Keratinocyte (primary cell): ENCODE results near the gene ZHX3. TPM values are rescaled to one million over a fixed set of nuclear protein-coding genes. Genes with fewer than 3 reads are reported as not detected.

Experiments
- DNase-seq: peaks from one replicate; pipeline ENCODE4 v3.0.0-alpha.2; 2011; ENCODE audit warnings: low read depth, missing footprints, low spot score
- FAIRE-seq: peaks from 2 replicates; lab custom pipeline; 2011; peaks lifted over from hg19 to GRCh38; lab: Jason Lieb, UNC
- H2AFZ ChIP-seq: 2 replicates; pipeline ENCODE4 v1.6.0; 2012; ENCODE audit warnings: low read length, control low read depth, inconsistent platforms; ENCODE audit not compliant: control insufficient read depth
- H3K27ac ChIP-seq: 2 replicates; pipeline ENCODE4 v1.5.1; 2011; ENCODE audit warnings: low read length; ENCODE audit not compliant: control insufficient read depth, insufficient read depth
- H3K27me3 ChIP-seq: 3 replicates; pipeline ENCODE4 v1.6.0; 2011; ENCODE audit warnings: low read length; ENCODE audit not compliant: control insufficient read depth, insufficient read depth; ENCODE audit errors: extremely low read depth
- H3K36me3 ChIP-seq, 2 experiments: 2 replicates in 1 of 2; 3 replicates in 1 of 2; pipeline ENCODE4 v1.5.1; 2011; ENCODE audit warnings: low read length in 2 of 2, mild to moderate bottlenecking in 1 of 2; ENCODE audit not compliant: control insufficient read depth in 2 of 2, insufficient read depth in 2 of 2; ENCODE audit errors: extremely low read depth in 1 of 2
- H3K4me1 ChIP-seq: 3 replicates; pipeline ENCODE4 v1.5.1; 2011; ENCODE audit warnings: low read length; ENCODE audit not compliant: control insufficient read depth, insufficient read depth; ENCODE audit errors: extremely low read depth
- H3K4me2 ChIP-seq: 3 replicates; pipeline ENCODE4 v1.6.0; 2011; ENCODE audit warnings: low read depth, low read length; ENCODE audit not compliant: control insufficient read depth, insufficient read depth; ENCODE audit errors: extremely low read depth
- H3K4me3 ChIP-seq, 3 experiments: fragments of 200-600 bp in 1 of 3; sonication (generic) in 1 of 3; 2 replicates in 2 of 3; 3 replicates in 1 of 3; pipeline ENCODE4 v1.5.1; 2011 to 2016; ENCODE audit warnings: low read length in 3 of 3, mild to moderate bottlenecking in 3 of 3, control low read depth in 2 of 3, inconsistent platforms in 1 of 3, low read depth in 1 of 3, mixed read lengths in 1 of 3, mixed run types in 1 of 3, moderate library complexity in 1 of 3; ENCODE audit not compliant: control insufficient read depth in 2 of 3, insufficient read depth in 2 of 3; ENCODE audit errors: extremely low read depth in 1 of 3
- H3K79me2 ChIP-seq: 2 replicates; pipeline ENCODE4 v1.6.0; 2012; ENCODE audit warnings: low read length; ENCODE audit not compliant: control insufficient read depth, insufficient read depth
- H3K9ac ChIP-seq: 3 replicates; pipeline ENCODE4 v1.6.0; 2011; ENCODE audit warnings: low read length; ENCODE audit not compliant: control insufficient read depth, insufficient read depth; ENCODE audit errors: extremely low read depth
- H3K9me1 ChIP-seq: 3 replicates; pipeline ENCODE4 v1.6.0; 2011; ENCODE audit warnings: low read length; ENCODE audit not compliant: control insufficient read depth, insufficient read depth; ENCODE audit errors: extremely low read depth
- H3K9me3 ChIP-seq: 2 replicates; pipeline ENCODE4 v1.5.1; 2012; ENCODE audit warnings: low read depth, low read length; ENCODE audit not compliant: control insufficient read depth
- H4K20me1 ChIP-seq: 3 replicates; pipeline ENCODE4 v1.6.0; 2011; ENCODE audit warnings: low read length; ENCODE audit not compliant: control insufficient read depth, insufficient read depth; ENCODE audit errors: extremely low read depth
- EZH2 ChIP-seq: IDR thresholded peaks from one replicate; pipeline ENCODE4 v1.6.1; 2012; ENCODE audit warnings: inconsistent platforms, mild to moderate bottlenecking, low read length, moderate library complexity
- dilution Hi-C: fragments of 300-500 bp; cut with MboI; formaldehyde crosslinking; loops from one replicate; pipeline ENCODE4 v1.7.0; 2020; ENCODE audit warnings: low sequenced_read_pairs; ENCODE audit not compliant: extremely low pct_ligation_motif_present
- polyA plus RNA-seq, 5 experiments: library from polyadenylated mRNA; depleted of rRNA in 3 of 5; stranded (reverse) in 3 of 5; stranded (forward) in 1 of 5; unstranded in 1 of 5; fragments of >200 nt; gene quantifications; 1 replicate in 1 of 5; 2 replicates in 3 of 5; 3 replicates in 1 of 5; pipeline versions ENCODE4 v1.2.1 to v1.2.3, GENCODE V29; 2011 to 2012; ENCODE audit warnings: missing spikeins in 2 of 5, low read depth in 1 of 5, low replicate concordance in 1 of 5
- TF ChIP-seq, protein P1 (sequence below), 3 experiments: IDR thresholded peaks in 1 of 3; conservative IDR thresholded peaks in 1 of 3; optimal IDR thresholded peaks in 1 of 3; 2 replicates in 2 of 3; 3 replicates in 1 of 3; pipeline versions ENCODE3 to v1.5.1; 2011; ENCODE audit warnings: low read length in 3 of 3, mild to moderate bottlenecking in 3 of 3, moderate library complexity in 2 of 3, control low read depth in 1 of 3, inconsistent platforms in 1 of 3; ENCODE audit not compliant: insufficient read depth in 2 of 3; ENCODE audit errors: extremely low read depth in 1 of 3

ZHX3 gene
- polyA plus RNA-seq, 1 donor (not counting 4 experiments of a cell fraction or from before 2014, with no cell fraction given): 16.5 TPM

GRCh38 chr20:41183391-41183790, 134.1 kb downstream of the ZHX3 start:
- no peak overlapping the region for H3K9ac ChIP-seq
- dilution Hi-C loops: no loop called here
- DNase-seq (no peak), FAIRE-seq (no peak)
- no peaks in the 10 kb centered on the region for H3K9me1 ChIP-seq
- no peaks in the 10 kb centered on the region for H3K9me3 ChIP-seq
- peaks cover 1 to 6% of the 10 kb centered on the region in 2 experiments for H3K36me3 ChIP-seq
- no peak overlapping the region for H3K4me3 ChIP-seq
- H3K27ac ChIP-seq: no peak overlapping the region
- H3K4me1 ChIP-seq: peaks cover 21% of the 10 kb centered on the region
- peaks cover 2% of the 10 kb centered on the region for H3K79me2 ChIP-seq
- H3K27me3 ChIP-seq: no peaks in the 10 kb centered on the region
- no peak for TF ChIP-seq EZH2
- TF ChIP-seq, protein P1, sequence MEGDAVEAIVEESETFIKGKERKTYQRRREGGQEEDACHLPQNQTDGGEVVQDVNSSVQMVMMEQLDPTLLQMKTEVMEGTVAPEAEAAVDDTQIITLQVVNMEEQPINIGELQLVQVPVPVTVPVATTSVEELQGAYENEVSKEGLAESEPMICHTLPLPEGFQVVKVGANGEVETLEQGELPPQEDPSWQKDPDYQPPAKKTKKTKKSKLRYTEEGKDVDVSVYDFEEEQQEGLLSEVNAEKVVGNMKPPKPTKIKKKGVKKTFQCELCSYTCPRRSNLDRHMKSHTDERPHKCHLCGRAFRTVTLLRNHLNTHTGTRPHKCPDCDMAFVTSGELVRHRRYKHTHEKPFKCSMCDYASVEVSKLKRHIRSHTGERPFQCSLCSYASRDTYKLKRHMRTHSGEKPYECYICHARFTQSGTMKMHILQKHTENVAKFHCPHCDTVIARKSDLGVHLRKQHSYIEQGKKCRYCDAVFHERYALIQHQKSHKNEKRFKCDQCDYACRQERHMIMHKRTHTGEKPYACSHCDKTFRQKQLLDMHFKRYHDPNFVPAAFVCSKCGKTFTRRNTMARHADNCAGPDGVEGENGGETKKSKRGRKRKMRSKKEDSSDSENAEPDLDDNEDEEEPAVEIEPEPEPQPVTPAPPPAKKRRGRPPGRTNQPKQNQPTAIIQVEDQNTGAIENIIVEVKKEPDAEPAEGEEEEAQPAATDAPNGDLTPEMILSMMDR (optimal IDR thresholded peaks at IDR 0.05 in 1 of 3, IDR thresholded peaks at IDR 0.05 in 1 of 3, conservative IDR thresholded peaks at IDR 0.05 in 1 of 3; ENCODE audit: extremely low read depth in 1 of 3, insufficient read depth in 2 of 3, low read length in 3 of 3): no peak
- H3K4me2 ChIP-seq: no peak overlapping the region
- H4K20me1 ChIP-seq: no peaks in the 10 kb centered on the region
- no peak overlapping the region for H2AFZ ChIP-seq

DNA sequence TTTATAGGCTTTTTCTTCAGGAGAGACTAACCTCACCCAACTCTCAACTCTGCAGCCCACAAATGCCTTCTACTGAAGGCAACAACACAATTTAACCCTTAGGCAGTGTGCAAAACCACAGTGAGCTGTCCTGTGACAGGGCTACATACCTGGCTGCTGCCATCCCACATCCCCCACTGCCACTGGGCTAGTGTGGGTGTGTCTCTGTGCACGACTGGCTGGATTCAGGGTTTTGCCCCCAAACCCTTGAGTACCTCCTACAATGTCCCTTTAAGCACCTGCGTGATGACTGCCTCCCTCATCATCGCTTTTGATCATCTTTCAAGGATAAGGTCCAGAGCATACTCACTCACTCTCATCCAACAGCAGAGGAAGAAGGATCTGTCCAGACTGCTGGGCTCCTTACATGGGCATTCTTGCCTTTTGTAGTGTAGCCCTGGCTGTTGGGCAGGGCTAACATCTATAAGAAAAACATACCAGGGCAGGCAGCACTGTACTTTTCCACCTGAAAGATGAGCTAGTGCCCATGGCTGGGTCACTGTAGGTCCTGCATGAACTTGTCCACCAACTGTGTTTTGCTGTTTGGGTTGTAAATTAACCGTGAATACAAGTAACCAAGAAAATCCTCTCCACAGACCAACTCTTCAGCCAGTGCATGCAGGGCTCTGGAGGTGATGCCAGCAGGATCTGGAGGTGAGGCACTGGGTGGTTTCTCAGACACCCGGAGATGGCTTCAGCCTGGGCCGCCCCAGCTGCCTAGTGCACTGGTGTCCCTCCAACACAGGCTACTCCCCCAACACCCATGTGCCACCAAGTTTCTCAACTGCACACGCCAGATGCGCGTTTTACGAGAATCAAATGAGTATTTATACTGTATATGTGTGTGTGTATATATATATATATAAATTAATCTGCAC, 135.0 kb downstream of the ZHX3 start:
- Histone ChIP-seq H3K9ac (no peak overlapping the region), H3K27me3 (no peaks in the 10 kb centered on the region), H3K9me3 (no peaks in the 10 kb centered on the region), H4K20me1 (no peaks in the 10 kb centered on the region), H3K4me2 (peak overlapping the region; percentile 22), H3K9me1 (no peaks in the 10 kb centered on the region), H3K27ac (no peak overlapping the region), H2AFZ (no peak overlapping the region), H3K79me2 (peaks cover 2% of the 10 kb centered on the region), H3K4me3 (no peak overlapping the region), H3K36me3 (peaks cover 1 to 6% of the 10 kb centered on the region in 2 experiments), H3K4me1 (peaks cover 29% of the 10 kb centered on the region)
- dilution Hi-C loops: no loop called here
- TF ChIP-seq, protein P1 (optimal IDR thresholded peaks at IDR 0.05 in 1 of 3, IDR thresholded peaks at IDR 0.05 in 1 of 3, conservative IDR thresholded peaks at IDR 0.05 in 1 of 3; ENCODE audit: extremely low read depth in 1 of 3, insufficient read depth in 2 of 3, low read length in 3 of 3): no peak
- no peak for TF ChIP-seq EZH2
- DNase-seq: no peak
- no peak for FAIRE-seq
